Astrocyte of the spinal cord (primary cell): ENCODE data around the gene PYM1.

Experiments
- DNase-seq: peaks from one replicate; pipeline ENCODE4 v3.0.0; 2011; ENCODE audit warnings: low read depth, low spot score
- H3K4me3 ChIP-seq: 2 replicates; pipeline ENCODE4 v1.5.1; 2011; ENCODE audit warnings: low read depth, mild to moderate bottlenecking, low read length, moderate library complexity
- in situ Hi-C: cut with HindIII; loops from 2 replicates; pipeline ENCODE4 v1.10.0; 2017; ENCODE audit warnings: low sequenced_read_pairs
- TF ChIP-seq, protein P1 (sequence below): IDR thresholded peaks from 2 replicates; pipeline ENCODE4 v1.5.1; 2012; ENCODE audit warnings: low read depth, mild to moderate bottlenecking, low read length, inconsistent platforms

Gene PYM1

DNA sequence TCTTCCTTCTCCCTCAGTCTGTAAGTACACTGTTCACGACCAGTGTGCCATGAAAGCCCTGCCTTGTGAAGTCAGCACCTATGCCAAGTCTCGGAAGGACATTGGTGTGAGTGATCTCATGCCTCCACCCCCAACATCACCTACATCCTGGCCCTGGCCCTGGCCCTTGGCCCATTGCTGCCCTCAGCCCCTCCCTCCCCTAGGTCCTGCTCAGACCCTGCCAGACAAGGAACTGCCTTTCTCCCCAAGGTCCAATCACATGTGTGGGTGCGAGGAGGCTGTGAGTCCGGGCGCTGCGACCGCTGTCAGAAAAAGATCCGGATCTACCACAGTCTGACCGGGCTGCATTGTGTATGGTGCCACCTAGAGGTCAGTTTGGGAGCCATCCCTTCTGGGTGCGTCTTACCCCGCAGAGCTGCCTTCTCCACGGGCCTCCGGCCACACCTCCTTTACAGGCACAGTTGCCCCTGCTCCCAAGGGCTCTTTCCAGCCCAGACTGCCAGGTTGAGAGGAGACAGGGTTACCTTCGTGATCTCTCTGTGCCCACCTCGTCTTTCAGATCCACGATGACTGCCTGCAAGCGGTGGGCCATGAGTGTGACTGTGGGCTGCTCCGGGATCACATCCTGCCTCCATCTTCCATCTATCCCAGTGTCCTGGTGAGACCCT lies 12.5 kb upstream of the PYM1 start:
- TF ChIP-seq, protein P1, sequence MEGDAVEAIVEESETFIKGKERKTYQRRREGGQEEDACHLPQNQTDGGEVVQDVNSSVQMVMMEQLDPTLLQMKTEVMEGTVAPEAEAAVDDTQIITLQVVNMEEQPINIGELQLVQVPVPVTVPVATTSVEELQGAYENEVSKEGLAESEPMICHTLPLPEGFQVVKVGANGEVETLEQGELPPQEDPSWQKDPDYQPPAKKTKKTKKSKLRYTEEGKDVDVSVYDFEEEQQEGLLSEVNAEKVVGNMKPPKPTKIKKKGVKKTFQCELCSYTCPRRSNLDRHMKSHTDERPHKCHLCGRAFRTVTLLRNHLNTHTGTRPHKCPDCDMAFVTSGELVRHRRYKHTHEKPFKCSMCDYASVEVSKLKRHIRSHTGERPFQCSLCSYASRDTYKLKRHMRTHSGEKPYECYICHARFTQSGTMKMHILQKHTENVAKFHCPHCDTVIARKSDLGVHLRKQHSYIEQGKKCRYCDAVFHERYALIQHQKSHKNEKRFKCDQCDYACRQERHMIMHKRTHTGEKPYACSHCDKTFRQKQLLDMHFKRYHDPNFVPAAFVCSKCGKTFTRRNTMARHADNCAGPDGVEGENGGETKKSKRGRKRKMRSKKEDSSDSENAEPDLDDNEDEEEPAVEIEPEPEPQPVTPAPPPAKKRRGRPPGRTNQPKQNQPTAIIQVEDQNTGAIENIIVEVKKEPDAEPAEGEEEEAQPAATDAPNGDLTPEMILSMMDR, result peak; percentile 97
- in situ Hi-C loops, result no loop called here
- DNase-seq, result peak; percentile 81
- no peak overlapping the region for H3K4me3 ChIP-seq

DNA sequence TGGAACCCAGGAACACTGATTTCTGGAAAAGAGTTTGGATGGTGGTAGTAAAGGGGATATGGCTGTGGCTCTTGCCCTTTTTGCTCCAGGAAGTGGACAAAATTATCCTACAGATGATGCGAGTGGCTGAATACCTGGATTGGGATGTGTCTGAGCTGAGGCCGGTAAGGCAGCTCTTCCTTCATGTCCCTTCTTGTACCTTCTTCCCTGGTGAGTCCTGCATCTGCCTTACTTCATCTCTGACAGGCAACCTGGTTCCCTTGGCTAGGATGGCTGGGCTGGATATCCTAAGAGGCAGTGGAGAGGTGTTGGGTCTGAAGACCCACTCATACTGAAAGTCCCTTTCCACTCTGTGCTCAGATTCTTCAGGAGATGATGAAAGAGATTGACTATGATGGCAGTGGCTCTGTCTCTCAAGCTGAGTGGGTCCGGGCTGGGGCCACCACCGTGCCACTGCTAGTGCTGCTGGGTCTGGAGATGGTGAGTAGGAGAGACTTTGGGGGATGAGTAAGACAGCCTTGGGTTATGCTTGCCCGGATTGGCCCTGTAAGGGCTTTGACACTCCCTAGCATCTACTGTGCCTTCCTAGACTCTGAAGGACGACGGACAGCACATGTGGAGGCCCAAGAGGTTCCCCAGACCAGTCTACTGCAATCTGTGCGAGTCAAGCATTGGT lies 11.3 kb upstream of the PYM1 start:
- no peak for DNase-seq
- in situ Hi-C loops, result no loop called here
- H3K4me3 ChIP-seq, result no peak overlapping the region
- TF ChIP-seq, protein P1, result no peak

DNA sequence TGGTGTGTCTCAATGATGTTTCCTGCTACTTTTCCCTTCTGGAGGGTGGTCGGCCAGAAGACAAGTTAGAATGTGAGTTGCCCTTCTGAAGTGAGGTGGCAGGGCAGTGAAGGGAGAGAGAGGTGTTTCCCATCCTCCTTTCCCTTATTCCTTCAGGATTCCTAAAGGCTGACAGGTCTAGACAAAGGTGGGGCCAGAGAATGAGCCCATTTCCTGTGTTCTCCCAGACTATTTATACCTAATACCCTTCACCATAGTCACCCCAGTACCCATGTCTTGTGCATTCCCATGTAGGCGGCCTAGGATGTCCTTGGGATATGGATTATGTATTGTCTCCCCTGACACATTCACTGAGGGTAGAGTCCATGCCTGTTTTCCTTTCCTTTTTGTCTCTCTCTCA lies 10.3 kb upstream of the PYM1 start:
- H3K4me3 ChIP-seq, result no peak overlapping the region
- DNase-seq, result no peak
- TF ChIP-seq, protein P1, result no peak
- in situ Hi-C loops, result no loop called here

DNA sequence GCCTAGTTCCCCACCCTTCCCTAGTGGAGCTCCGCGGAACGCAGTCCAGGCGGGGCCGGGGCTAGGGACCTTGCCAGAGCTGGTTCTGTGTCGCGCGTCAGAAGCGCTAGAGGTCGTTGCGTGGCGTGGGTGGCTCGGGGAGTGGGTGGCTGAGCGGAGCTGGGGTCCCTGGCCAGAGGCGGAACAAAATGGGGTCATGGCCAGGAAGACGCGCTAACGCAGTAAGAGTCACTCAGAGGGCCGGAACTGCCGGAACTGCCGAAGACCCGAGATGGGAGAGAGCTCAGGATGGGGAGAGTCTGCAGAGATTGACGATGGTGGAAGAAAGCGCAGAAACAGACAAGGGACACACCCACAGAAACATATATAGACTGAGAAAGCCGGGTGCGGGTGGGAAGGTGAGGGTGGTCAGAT lies 8.1 kb upstream of the PYM1 start:
- peak overlapping the region; percentile 7 for H3K4me3 ChIP-seq
- in situ Hi-C loops, result no loop called here

DNA sequence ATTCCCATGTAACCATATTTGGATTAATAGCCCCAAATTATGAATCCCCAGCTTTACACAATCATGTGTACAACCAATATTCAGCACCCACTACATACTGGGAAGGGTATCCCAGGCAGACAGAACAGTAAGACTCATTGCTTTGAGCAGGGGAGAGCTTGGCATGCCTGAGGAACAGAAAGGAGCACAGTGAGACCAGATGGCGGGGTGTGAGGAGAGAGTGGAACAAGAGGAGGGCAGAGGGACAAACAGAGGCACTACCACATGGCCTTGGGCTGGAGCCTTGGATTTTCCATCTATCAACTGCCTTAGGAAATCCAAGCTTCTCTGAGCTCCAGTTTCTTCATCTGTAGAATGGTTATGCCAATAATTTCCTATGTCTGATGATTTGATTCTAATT lies 7.1 kb upstream of the PYM1 start:
- TF ChIP-seq, protein P1, result no peak
- no peak for DNase-seq
- no peak overlapping the region for H3K4me3 ChIP-seq
- in situ Hi-C loops, result no loop called here

More for the DNA sequence above, 8.1 kb upstream of the PYM1 start:
- DNase-seq, result no peak
- TF ChIP-seq, protein P1, result no peak

DNA sequence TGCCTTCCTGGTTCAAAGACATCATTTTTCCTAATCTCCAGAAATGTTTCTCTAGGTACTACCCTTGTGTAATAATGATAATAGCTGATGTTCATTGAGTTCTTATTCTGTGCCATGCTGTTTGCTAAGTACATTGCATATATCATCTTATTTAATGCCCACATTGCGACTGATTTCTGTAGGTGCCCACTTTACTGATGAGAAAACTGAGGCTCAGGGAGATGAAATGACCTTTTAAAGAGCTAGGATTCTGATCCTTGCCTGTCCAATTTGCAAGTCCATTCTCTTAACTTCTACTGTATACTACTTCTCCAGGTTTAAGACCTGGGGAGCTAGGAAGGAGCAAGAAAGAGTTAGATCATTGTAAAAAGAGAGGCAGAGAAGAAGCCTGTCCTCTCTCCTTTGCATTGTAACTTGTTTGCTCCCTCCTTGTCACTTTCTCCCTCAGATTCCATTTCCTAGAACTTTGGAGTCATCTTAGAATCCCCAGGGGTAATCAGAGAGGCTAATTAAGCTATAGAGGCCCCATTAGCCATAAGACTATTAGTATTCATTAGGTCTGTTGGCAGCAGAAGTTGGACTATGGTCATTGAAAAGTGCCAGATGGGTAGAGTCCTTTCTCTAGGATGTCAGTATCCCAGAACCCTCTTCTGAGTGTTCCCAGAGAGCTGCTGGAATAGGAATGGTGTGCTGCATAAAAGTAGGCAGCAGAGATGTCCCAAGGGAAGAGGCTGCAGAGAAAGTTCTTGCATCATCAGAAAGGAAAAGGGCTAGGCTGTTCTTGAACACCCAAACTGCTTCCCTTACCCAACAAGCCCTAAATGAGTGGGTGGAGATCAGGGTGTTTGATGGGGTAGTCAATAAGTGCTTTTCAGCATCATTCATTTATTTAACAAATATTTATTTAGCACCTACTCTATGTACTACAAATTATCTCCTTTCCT lies 6.4 kb upstream of the PYM1 start:
- no peak for DNase-seq
- no peak overlapping the region for H3K4me3 ChIP-seq
- in situ Hi-C loops, result no loop called here
- TF ChIP-seq, protein P1, result no peak
